Measurements from ENCODE around the gene TLE6. TPM values are rescaled to one million over a fixed set of nuclear protein-coding genes. Genes with fewer than 3 reads are reported as not detected.

The TLE6 gene
- total RNA-seq, 1 donor from 2014 or later, result 0.55 TPM

- Mint-ChIP-seq H3K27ac (ENCODE audit: unreplicated experiment) (no peak overlapping the region), H3K36me3 (ENCODE audit: low read depth) (no peaks in the 10 kb centered on the region), H3K27me3 (ENCODE audit: low read depth) (peaks cover 11% of the 10 kb centered on the region), H3K4me3 (ENCODE audit: unreplicated experiment) (no peak overlapping the region), H3K9me3 (ENCODE audit: low read depth) (no peaks in the 10 kb centered on the region), H3K4me1 (ENCODE audit: low read depth) (peaks cover 20% of the 10 kb centered on the region)
- no peak for DNase-seq (ENCODE audit: low spot score)
- no peak for TF ChIP-seq CTCF (IDR thresholded peaks at IDR 0.05)
These were observed 60.9 kb downstream of the TLE6 start for GRCh38 chr19:3038214-3038613.

- H3K36me3 Mint-ChIP-seq (ENCODE audit: low read depth), result no peaks in the 10 kb centered on the region
- H3K9me3 Mint-ChIP-seq (ENCODE audit: low read depth), result no peaks in the 10 kb centered on the region
- no peak for TF ChIP-seq CTCF (IDR thresholded peaks at IDR 0.05)
- H3K27ac Mint-ChIP-seq (ENCODE audit: unreplicated experiment), result no peak overlapping the region
- DNase-seq (ENCODE audit: low spot score), result no peak
- H3K4me1 Mint-ChIP-seq (ENCODE audit: low read depth), result peaks cover 20% of the 10 kb centered on the region
- H3K27me3 Mint-ChIP-seq (ENCODE audit: low read depth), result peaks cover 5% of the 10 kb centered on the region
- H3K4me3 Mint-ChIP-seq (ENCODE audit: unreplicated experiment), result no peak overlapping the region
These were observed 61.8 kb downstream of the TLE6 start for GRCh38 chr19:3039125-3039524.

DNA sequence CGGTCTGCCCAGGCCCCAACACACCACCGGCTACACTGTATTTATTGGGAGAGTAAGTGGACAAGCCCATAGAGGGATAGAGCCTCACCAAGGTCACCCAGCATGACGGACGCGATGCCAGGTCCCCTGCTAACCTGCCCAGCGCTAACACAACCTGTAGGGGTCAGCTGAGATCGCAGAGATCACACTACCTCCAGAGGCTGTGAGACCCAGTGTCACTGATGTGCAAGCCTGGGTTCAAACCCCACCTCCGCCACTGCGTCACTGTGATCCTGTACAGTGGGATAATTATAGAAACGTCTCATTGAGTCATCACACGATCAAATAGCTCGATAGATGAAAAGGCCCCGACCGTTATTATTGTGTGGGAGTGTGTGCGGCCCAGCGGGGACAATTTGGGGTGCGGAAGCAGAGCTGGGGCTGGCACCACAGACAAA lies 62.3 kb downstream of the TLE6 start:
- Mint-ChIP-seq H3K27me3 (ENCODE audit: low read depth) (no peaks in the 10 kb centered on the region), H3K4me3 (ENCODE audit: unreplicated experiment) (no peak overlapping the region), H3K27ac (ENCODE audit: unreplicated experiment) (no peak overlapping the region), H3K4me1 (ENCODE audit: low read depth) (peaks cover 16% of the 10 kb centered on the region), H3K9me3 (ENCODE audit: low read depth) (no peaks in the 10 kb centered on the region), H3K36me3 (ENCODE audit: low read depth) (no peaks in the 10 kb centered on the region)
- no peak for TF ChIP-seq CTCF (IDR thresholded peaks at IDR 0.05)
- DNase-seq (ENCODE audit: low spot score), result no peak

- H3K9me3 Mint-ChIP-seq (ENCODE audit: low read depth), result no peaks in the 10 kb centered on the region
- no peaks in the 10 kb centered on the region for H3K36me3 Mint-ChIP-seq (ENCODE audit: low read depth)
- no peak for DNase-seq (ENCODE audit: low spot score)
- no peak for TF ChIP-seq CTCF (IDR thresholded peaks at IDR 0.05)
- H3K4me1 Mint-ChIP-seq (ENCODE audit: low read depth), result peaks cover 3% of the 10 kb centered on the region
- no peak overlapping the region for H3K4me3 Mint-ChIP-seq (ENCODE audit: unreplicated experiment)
- no peak overlapping the region for H3K27ac Mint-ChIP-seq (ENCODE audit: unreplicated experiment)
- H3K27me3 Mint-ChIP-seq (ENCODE audit: low read depth), result no peaks in the 10 kb centered on the region
These were observed 64.0 kb downstream of the TLE6 start for GRCh38 chr19:3041327-3041726.

DNA sequence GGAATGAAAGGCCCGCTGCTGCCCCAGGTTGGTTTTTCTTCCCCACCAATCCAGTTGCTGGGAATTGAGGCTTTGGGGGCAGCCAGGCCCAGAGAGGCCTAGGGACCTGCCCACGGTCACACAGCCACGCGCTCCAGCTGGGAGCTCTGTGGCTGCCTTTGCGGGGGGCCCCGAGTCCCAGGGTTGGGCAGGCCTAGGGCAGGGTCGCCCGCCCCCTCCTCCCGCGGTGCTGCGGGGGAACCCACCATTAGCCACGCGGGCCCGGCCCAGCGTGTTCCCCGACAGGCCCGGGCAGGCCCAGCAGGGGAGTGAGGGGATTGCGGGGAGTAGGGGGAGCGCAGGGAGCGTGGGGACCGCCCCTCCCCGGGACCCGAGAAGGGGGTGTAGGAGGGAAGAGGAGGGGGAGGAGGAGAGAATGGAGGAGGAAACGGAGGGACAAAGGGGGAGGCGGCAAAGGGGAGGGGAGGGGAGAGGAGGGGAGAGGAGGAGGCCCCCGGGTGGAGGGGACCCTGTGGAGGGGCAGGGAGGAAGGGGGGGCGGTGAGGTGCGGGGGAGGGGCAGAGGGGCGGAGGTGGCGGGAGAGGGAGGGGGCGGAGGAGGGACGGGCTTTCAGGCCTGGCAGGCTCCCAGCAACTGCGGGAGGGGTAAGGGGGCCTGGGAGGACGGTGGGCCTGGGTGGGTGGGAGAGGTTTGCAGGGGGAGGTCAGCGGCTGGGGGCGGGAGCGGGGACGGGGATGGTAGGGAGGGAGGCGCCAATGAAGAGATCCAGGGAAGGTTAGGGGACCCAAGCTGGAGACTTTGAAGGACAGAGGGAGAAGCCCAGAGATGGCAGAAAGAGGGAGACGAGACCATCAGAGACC lies 64.6 kb downstream of the TLE6 start:
- no peak for TF ChIP-seq CTCF (IDR thresholded peaks at IDR 0.05)
- Mint-ChIP-seq H3K4me1 (ENCODE audit: low read depth) (no peaks in the 10 kb centered on the region), H3K4me3 (ENCODE audit: unreplicated experiment) (no peak overlapping the region), H3K36me3 (ENCODE audit: low read depth) (no peaks in the 10 kb centered on the region), H3K27me3 (ENCODE audit: low read depth) (no peaks in the 10 kb centered on the region), H3K9me3 (ENCODE audit: low read depth) (no peaks in the 10 kb centered on the region), H3K27ac (ENCODE audit: unreplicated experiment) (no peak overlapping the region)
- DNase-seq (ENCODE audit: low spot score), result no peak

Data from chondrocyte (in vitro differentiated cells).